Hematopoietic multipotent progenitor cell (in vitro differentiated cells): ENCODE data around the gene MECP2. TPM values are rescaled to one million over a fixed set of nuclear protein-coding genes. Genes with fewer than 3 reads are reported as not detected.

ENCODE experiments used
- DNase-seq, 3 donors: peaks; one replicate each; pipeline ENCODE4 v3.0.0-alpha.2; 2011 to 2015; ENCODE audit warnings: low read depth in 2 of 3, low spot score in 2 of 3
- total RNA-seq: library from RNA; depleted of rRNA; stranded (reverse); fragments of >200 nt; gene quantifications from one replicate; pipeline ENCODE4 v1.2.3, GENCODE V29; 2012

MECP2 gene
- total RNA-seq, 1 donor, result 25.3 TPM

DNA sequence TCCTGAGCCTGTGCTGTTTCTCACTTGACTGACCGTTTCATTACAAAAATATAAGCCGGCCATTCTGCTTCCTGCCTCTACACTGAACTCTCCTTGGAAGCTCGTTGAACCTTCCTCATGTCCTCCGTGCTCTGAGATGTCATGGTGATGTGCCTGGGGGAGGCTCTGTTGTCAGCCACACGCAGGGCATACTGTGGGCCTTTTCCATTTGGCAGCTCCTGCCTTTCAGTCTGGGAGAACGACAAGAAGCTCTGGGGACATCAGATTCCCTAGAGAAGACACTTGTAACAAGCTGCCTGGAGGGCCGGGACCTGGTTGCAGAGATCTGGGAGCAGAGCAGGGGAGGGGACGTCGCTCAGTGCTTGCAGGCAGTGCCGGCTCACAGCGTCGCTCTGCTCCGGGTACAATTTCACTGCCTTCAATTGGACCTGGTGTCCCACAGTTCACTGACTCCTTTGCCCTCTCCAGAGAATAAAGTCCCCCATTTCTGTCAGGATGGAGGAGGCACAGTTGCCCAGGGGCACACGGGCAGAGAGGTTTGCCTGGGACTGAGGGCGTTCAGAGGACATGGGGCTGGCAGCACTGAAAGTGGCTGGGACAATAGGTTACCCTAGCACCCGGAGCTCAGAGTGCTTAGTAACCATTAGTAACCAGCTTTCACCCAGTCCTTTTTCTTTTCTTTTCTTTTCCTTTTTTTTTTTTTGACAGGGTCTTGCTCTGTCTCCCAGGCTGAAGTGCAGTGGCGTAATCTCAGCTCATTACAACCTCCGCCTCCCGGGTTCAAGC is 19.1 kb upstream of the MECP2 start:
- no peak for DNase-seq

DNA sequence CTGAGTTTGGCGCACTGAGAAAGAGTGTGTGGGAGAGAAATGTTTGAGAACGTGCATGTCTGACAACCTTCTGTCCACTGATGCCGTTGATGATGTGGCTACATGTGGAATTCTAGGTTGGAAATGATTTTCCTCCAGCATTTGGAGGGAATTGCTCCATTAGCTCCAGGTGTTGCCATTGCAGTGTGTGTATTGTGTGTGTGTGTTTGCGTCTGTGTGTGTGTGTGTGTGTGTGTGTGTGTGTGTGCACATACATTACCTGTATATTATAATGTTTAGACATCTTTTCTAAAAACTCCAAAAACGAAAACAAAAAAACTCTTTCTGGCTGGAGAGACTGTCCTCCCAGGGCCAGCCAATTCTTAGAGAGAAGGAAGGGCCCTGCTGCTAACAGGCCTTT is 18.2 kb upstream of the MECP2 start:
- no peak for DNase-seq

DNA sequence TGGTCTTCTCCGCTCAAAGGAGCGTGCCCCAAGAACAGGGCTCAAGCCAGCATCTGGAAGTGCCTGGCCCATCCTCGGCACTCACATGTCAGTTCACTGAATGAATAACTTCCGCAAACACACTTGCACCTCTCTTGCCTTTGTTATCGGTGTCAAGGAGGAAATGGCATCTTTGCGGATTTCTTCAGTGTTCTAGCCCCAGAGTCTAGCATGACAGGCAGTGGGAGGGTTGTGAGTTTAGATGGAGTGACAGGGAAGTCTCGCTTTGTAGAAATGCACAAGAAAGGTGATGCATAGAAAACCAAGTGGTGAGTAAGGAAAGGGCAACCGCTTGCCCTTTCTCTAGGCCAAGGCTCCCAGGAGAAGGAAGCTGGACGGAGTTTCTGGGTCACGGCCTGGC is 17.6 kb upstream of the MECP2 start:
- no peak for DNase-seq

DNA sequence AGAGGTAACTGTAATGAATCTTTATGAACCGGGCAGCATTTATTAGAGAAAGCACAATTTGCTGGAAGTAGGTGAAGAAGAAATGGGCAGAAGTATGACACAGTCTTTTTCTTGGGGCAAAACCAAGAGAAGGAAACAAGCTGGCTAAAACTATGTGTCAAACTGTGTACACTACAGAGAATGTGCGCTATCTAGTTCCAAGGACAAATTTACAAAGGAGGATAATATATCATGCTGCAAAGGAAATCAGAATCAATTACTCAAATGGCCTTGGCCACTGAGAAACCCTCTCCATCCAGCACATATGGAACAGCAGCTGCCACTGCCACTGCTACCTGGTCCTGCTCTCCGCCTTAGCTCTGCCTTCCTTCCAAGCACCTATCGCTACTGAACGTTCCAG is 17.1 kb upstream of the MECP2 start:
- no peak for DNase-seq

DNA sequence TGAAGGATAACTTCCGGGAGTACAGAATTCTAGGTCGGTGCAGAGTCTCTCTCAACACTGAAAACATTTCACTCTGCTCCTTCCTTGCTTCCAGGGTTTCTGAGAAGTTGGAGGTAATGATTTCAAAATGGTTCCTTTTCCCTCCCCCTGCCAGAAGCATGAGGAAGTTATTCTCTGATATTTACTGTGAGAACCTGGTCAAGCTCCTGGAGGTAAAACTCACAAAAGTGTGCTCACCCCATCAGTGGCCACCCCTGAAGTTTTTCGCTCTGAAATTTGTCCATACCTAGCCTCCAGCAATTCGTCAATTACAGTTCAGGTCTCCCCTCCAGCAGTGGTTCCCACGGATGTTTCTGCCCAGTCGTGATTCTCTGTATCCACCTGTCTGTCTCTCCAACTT is 16.2 kb upstream of the MECP2 start:
- no peak for DNase-seq

DNA sequence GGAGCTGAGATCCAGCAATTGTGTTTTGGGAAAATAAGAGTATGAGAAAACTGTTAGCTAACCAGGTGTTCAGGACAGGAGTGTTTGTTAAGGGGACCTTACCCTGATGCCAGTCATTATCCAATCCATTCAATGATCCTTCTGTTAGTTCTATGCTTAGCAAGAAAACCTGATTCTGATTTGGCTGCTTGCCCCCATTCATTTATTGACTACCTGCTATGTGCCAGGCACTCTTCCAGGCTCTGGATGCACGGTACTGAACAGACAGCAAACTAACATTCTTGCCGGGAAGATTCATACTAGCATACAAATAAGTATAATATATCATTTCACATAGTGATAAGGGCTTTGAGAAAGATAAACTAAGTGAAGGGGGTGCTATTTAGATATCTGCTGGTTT is 1.0 kb upstream of the MECP2 start:
- no peak for DNase-seq

DNA sequence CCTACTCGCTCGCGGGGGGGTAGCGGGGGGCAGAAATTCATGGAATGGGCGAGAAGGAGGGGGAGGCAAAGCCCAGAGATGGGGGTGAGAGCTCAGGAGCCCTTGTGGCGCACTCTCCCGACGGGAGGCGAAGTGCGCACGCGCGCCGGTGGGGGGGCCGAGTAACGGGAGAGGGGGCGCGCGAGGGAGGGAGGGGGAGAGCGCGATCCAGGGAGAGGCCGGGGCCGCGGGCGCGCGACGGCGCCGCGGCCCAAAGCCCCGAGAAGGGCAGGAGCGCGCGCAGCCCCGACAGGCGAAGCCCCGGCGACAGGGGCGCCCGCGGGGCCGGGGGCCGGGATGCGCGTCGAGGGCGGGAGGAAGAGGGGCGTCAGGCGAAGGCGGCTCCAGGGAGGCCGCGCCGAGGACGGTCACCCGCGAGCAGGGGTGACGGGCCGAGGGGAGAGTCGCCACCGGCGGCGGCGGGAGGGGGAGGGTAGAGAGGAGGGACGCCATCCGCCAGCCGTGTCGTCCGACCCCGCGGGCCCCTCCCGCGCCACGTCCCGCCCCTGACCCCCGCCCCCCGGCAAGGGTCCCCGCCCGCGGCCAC is 421 bp downstream of the MECP2 start:
- peak; percentile 37 to 83 (median 72) for DNase-seq

DNA sequence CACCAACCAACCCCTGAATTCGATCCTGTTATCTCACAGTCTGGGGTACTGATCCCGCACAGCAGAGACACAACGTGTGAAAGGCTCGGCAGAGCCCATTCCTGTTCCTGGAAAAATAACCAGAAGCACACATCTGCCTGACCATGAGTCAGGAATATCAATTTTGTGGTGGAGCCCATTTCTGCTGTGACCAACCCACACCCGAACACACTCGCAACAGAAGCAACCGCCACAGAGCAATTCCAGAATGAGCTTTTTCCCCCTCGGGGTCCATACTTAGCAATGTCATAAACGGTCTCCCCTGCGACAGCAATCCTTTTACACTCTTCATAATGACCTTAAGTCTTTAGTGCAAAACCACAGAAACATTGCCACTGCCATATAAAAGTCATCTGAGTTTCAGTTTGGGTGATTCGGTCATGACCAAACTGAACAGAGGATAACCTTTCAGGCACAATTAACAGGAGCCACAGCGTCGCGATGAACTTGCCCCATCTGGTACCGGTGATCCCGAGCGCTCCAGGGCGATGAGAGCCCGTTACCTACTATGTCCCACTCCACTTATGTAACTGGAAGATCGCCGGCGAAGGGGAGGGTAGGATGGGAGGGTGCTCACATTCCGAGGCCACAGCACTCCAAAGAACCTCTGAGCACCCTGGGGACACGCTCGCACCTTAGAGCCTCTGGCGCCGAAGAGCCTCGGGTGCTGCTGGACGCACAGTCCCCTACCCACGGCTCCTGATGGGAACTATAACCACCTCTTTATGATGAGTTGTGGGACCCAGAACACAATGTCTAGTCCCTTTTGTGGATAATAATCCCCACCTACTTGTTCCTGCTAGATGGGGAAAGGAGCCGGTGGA is 1.1 kb downstream of the MECP2 start:
- DNase-seq, result peak in 1 of 3 donors; percentile 16

DNA sequence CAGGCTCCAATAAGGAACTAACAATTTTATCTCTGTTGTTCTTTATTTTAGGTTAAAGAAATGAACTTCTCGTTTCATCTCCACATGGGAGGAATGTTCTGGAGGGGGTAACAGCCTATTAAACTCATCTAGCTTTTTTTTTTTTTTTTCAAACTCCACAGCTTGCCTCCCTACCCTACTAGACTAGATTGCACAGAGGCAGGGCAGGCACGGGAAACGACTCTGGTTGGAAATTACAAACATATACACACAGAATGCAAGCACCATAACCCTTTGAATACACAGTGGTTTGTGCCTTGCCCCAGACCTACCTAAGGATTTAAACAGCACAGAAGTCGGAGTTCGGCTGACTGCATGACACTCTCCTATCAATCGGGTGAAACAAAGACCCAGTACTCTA is 2.7 kb downstream of the MECP2 start:
- no peak for DNase-seq

DNA sequence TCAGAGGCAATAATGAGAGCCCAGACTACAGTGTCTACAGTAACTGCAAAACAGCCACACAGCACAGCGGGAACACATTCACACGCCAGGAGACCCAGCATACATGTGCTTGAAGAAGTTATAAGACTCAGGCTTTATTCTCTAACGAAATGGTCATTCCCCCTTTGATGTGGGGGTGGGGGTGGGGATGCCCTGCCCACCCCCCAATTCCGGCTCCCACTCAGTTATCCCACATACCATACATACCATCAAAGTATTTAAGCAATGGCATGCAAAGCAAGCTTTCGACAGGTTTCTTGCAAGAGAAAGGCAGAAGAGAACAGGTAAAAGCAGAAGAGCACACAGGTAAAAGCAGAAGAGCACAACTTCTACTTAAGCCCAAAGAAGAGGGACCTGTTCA is 3.6 kb downstream of the MECP2 start:
- DNase-seq, result no peak

DNA sequence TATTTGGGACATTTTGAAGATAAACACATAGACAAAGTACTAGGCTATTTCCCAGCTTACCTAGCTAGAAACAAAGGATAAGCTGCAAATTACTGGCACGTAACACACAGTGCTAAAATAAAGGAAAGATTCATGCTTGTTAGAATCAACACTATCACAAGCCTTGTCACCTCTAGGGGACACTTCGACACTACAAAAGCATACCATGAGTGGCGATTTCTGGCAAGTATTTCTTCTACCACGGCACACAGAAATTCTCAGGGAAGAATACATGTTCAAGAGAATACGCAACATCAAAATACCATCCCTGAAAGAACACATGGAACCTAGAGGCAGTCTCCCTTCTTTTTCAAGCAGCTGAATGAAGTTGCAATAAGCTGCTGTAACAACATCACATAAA is 5.1 kb downstream of the MECP2 start:
- DNase-seq, result peak in 1 of 3 donors; percentile 10

DNA sequence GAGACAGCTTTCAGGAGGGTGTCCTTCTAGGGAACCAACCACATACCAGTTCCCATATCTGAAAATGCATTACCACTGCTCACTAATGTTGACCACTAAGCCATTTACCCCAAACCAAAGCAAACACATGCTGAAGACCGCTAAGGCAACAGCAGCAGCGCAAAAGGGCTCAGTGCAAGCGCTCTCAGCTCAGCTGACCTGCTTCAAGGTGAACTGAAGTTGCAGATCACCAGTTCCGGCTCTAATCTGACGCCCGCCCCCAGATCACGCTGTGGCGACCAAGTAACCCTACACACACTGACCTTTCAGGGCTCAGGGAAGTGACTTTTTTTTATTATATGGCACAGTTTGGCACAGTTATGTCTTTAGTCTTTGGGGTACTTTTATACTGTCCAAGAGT is 5.8 kb downstream of the MECP2 start:
- DNase-seq, result no peak

DNA sequence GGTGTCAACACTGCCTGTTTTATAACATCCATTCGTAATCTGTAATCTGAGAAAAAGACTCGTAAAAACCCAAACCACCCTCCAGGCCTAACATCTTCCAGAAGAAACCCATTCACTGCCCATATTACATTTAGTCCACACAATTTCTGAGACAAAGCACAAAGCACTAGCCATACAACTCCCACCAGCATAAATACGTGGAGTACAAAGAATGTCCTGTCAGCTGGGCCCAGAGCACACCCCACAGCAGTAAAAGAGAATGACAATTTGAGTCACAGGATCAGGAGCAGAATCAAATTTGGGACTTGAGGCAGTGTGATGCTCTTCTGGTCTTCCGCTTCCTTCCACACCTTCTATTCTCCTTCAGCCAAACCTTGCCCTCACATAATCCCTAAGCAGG is 6.8 kb downstream of the MECP2 start:
- no peak for DNase-seq

DNA sequence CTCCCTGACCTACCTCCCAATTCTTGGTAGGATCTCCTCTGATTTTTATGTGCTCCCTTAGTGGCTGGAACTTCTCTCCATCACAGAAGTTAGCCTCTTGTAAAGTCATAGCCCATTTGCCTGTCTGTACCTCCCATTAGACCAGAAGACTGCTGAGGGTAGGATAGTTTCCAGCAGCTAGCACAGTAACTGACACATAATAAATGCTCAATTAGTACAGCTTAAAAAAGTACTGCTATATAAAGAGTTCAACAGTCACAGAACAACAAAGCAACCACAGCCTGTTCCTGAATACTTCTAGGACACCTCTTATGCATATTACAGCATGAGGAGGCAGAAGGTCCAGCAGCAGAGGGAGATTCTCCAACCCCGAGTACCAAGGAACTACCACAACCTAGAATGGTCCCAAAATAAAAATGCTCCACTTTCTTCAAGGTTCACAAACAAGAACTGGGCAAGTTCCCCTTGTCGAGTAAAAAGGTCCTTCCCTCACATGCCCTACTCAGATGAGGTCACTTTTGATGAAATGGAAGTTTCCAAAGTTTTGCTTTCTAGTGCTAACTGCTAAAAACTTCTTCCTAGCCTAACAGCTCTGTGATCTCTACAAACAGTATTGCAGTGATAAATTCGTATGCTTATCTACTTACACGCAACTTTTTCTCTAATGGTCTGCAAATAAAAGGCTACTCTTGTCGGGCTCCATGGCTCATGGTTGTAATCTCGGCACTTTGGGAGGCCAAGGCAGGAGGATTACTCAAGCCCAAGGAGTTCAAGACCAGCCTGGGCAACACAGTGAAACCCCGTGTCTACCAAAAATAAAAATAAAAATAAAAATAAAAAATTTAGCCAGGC is 12.8 kb downstream of the MECP2 start:
- peak in 1 of 3 donors; percentile 10 for DNase-seq

DNA sequence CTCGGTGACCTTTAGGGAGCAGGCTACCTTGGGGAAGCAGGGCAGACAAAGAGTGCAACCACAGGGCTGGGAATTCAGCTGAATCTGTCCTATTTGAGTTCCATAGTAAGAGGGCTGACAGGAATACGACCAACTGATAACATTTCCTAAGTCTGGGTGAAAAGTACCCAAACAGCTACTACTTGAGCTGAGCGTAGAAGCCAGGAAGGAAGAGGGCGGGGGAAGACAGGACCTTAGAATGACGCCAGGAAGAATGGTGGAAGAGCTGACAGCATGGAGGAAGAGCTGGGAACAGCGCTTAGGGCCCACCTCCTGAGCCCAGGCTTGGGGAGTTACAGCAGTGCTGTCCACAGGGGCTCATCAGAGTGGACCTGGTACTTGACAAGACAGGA is 14.4 kb downstream of the MECP2 start:
- DNase-seq, result no peak

DNA sequence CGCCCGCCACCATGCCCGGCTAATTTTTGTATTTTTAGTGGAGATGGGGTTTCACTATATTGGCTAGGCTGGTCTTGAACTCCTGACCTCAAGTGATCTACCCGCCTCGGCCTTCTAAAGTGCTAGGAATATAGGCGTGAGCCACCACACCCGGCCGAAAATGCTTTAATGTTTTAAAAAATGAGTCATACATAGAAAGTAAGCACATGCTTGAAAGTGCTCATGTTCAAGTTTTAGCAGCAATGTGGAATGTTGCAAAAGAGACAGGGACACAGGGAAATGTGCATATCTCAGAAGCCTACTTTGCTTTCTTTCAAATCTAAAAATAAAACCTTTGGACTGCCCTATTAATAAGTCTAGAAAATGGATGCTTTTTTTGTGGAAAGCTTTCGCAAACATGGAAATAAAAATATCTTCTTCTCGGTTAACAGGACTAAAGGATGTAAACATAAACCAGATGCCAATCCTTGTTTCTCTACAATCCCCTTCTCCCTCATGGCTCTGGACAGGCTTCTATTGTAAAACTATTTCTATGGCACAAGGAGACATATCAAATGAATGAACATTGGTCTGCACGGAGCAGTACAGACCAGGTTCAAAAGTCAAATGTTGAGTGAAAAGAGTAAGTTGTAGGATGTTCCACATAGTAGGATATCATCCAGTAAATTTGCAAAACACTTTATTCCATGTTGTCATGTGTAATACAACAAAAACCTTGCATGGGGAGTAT is 15.0 kb downstream of the MECP2 start:
- no peak for DNase-seq

DNA sequence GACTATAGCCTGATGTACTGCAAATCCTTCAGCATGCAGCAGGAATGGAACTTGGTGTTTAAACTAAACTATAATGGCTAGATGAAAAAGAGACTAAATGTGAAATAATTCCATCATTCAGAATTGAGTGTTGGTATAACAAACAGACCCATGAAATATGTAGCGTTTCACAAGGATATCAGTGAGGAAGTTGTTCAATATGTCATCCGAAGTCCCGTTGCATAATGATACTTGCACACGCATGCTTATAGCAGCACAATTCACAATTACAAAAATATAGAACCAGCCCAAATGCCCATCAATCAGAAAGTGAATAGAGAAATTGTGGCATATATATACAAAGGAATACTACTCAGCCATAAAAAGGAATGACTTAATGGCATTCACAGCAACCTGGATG is 20.4 kb downstream of the MECP2 start:
- no peak for DNase-seq

DNA sequence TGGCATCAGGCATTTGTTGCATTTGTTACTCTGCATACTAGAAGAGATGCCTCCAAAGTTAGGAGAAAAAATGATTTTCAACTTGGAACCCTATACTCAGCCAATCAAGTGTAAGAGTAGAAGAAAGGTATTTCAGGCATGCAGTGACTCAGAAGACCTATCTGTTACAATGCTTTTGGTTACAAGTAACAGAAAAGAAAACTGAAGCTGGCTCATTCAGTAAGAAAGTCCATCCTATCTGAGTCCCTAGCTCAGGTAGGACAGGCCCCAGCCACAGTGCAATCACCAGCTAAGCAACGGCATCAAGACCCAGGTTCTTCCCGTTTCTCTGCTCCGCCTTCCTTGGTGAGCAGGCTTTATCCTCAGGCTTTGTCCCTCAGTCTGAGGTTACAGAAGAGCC is 23.3 kb downstream of the MECP2 start:
- no peak for DNase-seq

DNA sequence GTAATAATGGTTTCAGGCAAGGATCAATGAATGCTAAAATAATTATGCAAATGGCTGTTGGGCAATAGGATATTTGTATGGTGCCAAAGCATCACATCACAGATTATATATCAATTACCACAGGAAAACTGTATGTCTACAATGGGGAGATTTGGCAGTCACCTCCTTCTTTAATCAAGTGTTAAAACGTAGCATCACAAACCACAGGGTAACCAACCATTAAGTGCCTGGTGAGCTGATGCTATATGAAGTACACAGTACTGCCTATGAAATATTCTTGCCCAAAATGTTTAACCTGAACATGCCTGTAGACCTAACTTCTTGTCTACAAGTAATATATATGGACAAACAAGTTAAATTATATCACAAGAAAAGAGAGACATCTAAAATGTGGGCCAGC is 25.3 kb downstream of the MECP2 start:
- DNase-seq, result no peak

DNA sequence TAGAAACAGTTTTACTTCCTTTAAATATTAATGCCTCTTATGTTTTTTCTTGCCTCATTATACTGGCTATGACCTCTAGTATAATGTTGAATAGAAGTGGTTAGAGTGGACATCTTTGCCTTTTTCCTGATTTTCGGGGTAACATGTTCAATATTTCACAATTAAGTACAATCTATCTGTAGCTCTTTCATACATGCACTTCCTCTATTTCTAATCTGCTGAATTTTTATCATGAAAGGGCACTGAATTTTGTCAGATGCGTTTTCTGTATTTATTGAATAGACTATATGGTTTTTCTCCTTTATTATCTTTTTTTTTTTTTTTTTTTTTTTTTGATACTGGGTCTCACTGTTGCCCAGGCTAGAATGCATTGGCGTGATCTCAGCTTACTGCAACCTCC is 29.0 kb downstream of the MECP2 start:
- DNase-seq, result peak in 1 of 3 donors; percentile 12
